ENCODE data around the gene KRTAP10-5.
"Not testable (repeated sequence)": the region's sequence is repeated elsewhere in the genome, so short reads cannot be mapped to it uniquely, and the experiment has no call there.

The KRTAP10-5 gene, protein sequence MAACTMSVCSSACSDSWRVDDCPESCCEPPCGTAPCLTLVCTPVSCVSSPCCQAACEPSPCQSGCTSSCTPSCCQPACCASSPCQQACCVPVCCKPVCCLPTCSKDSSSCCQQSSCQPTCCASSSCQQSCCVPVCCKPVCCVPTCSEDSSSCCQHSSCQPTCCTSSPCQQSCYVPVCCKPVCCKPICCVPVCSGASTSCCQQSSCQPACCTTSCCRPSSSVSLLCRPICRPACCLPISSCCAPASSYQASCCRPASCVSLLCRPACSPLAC

GRCh38 chr21:44580231-44580821, at the start of gene KRTAP10-5:
Gene KRTAP10-5 (minus strand): TSS chr21:44580604. CDS start chr21:44580578, 26 bp downstream.
- FAIRE-seq: not testable (repeated sequence)

DNA sequence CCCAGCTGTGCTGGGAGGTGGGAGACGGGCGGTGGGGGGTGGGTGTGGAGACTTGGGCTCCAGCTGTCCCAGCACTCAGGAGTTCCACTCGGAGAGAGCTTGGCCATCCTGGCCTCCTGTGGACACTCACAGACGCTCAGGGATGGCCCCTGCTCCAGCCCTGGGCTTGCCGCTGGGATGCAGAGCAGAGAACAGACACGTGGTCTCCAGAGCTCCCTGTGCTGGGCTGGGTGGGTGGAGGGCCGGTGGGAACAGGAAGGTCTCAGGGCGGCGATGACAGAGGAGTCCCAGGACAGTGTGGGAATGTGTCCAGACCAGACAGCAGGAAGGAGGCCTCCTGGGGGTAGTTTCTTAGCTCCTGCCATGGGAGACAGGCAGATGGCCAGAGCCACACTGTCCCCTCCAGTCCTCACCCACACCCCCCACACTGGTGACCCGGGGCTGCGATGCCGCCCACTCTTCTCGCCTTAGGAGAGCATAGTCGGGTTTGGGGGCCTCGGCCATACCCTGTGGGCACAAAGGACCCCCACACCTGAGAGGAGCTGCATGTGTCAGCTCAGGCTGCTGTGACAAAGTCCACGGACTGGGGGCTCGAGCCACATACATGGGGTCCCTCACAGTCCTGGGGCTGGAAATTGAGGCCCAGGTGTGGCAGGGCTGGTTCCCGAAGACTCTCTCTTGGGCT, 48.4 kb upstream of the KRTAP10-5 start:
- no peak for DNase-seq (ENCODE audit: low spot score)
- no peak for FAIRE-seq

More at GRCh38 chr21:44580231-44580821, at the start of gene KRTAP10-5:
- not testable (repeated sequence) for DNase-seq (ENCODE audit: low spot score)

DNA sequence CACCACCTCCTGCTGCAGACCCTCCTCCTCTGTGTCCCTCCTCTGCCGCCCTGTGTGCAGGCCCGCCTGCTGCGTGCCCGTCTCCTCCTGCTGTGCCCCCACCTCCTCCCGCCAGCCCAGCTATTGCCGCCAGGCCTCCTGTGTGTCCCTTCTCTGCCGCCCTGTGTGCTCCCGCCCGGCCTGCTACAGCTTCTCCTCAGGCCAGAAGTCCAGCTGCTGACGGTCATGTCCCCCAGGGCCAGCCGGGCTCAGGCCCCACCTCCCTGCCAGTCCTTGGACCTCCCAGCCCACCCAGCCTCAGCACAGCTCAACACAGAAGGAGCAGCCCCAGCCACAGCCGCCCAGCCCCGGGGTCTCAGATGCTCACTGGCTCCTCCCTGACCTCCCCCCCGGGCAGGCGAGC, 47.4 kb upstream of the KRTAP10-5 start:
- not testable (repeated sequence) for FAIRE-seq; DNase-seq (ENCODE audit: low spot score)

- DNase-seq (ENCODE audit: low spot score); FAIRE-seq: not testable (repeated sequence)
Measured at GRCh38 chr21:44627181-44627822, 46.9 kb upstream of the KRTAP10-5 start.

DNA sequence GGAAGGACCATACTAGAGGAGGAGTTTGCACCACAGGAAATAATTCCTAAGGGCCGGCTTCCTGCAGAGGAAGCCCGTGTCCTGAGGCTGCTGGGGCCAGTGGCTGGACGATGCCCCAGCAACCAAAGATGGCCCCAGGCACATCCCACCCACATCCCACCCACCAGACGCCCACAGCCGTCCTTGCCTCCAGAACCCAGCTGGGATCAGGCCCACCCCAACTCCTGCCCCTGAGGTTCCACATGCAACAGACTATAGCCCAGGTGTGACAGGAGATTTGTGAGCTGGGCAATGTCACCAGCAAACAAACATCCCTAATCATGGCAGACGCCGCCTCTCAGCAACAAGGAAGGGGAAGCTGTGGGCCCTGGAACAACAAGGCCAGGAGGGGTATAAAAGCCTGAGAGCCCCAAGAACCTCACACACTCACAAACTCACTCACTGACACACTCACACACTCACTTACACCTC, 46.3 kb upstream of the KRTAP10-5 start, which contains the start of gene KRTAP10-9:
TSS of gene KRTAP10-9 (plus strand) at position 421 of the 471 bp plus-strand sequence. CDS start 79 bp downstream, outside the sequence.
- FAIRE-seq (no peak), DNase-seq (ENCODE audit: low spot score) (no peak)

GRCh38 chr21:44626262-44626661, 45.9 kb upstream of the KRTAP10-5 start:
- no peak for FAIRE-seq
- DNase-seq (ENCODE audit: low spot score): no peak

DNA sequence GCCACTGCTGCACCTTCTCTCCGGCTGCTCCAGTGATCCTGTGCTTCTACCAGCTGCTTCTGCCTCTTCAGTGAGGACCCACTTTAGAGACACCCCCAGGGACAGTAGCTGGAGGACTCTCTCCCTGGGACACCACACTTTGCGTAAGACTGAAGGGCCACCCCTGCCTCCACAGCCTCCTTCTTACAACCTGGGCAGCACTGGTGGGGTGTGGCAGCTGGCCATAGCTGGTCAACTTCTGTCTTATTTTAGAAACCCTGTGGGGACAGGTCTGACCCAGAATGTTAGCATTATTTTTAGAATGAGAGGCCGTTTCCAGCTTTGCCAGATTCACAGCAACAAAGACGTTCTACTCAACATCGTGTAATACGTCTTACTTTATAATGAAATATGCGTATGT, 45.4 kb upstream of the KRTAP10-5 start:
- FAIRE-seq (no peak), DNase-seq (ENCODE audit: low spot score) (no peak)

GRCh38 chr21:44623575-44623974, 43.2 kb upstream of the KRTAP10-5 start:
- no peak for FAIRE-seq
- DNase-seq (ENCODE audit: low spot score): no peak

- FAIRE-seq (no peak), DNase-seq (ENCODE audit: low spot score) (no peak)
Measured at GRCh38 chr21:44619886-44620285, 39.5 kb upstream of the KRTAP10-5 start.

DNA sequence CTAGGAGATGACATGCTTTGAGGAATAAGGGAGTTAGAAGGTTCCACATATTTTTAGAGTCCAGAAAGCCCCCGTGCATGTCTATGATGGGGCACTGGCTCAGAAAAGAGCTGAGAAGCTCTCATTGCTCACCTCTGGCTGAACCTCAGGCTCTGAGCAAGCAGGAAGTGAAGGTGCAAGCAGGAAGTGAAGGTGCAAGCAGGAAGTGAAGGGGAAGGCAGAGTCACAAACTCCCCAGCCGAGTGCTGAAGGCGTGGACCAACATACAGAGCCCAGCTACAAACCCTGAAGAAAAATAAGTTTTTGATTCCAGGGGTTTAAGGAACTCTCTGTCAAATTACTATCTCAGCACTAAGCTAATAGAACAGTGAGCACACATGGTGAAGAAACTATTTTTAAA, 38.5 kb upstream of the KRTAP10-5 start:
- no peak for FAIRE-seq
- DNase-seq (ENCODE audit: low spot score): no peak

- DNase-seq (ENCODE audit: low spot score): no peak
- no peak for FAIRE-seq
Measured at GRCh38 chr21:44618504-44618903, 38.1 kb upstream of the KRTAP10-5 start.

- no peak for FAIRE-seq
Measured at GRCh38 chr21:44617071-44617501, 36.7 kb upstream of the KRTAP10-5 start.

DNA sequence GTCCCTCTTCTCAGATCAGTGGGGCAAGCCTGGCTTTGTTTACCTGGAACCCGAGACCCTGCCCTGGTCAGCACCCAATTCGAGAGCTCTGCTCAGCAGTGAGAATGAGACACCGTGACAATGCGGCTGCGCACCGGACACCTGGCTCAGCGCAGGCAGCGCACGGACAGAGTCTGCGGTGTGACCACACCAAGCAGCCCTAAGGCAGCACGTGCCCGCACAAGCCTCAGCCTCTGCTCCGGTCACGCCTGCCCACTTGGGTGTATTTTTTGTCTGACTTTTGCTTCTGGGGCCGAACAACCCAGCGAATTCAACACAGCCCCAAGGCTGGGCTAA, 36.2 kb upstream of the KRTAP10-5 start:
- FAIRE-seq: no peak
- no peak for DNase-seq (ENCODE audit: low spot score)

More at GRCh38 chr21:44617071-44617501, 36.7 kb upstream of the KRTAP10-5 start:
- no peak for DNase-seq (ENCODE audit: low spot score)

- DNase-seq (ENCODE audit: low spot score): no peak
- no peak for FAIRE-seq
Measured at GRCh38 chr21:44615911-44616590, 35.6 kb upstream of the KRTAP10-5 start.

GRCh38 chr21:44615466-44615865, 35.1 kb upstream of the KRTAP10-5 start:
- FAIRE-seq: no peak
- DNase-seq (ENCODE audit: low spot score): no peak

GRCh38 chr21:44614961-44615391, 34.6 kb upstream of the KRTAP10-5 start:
- DNase-seq (ENCODE audit: low spot score) (no peak), FAIRE-seq (no peak)

- FAIRE-seq: no peak
Measured at GRCh38 chr21:44614161-44614631, 33.8 kb upstream of the KRTAP10-5 start.

DNA sequence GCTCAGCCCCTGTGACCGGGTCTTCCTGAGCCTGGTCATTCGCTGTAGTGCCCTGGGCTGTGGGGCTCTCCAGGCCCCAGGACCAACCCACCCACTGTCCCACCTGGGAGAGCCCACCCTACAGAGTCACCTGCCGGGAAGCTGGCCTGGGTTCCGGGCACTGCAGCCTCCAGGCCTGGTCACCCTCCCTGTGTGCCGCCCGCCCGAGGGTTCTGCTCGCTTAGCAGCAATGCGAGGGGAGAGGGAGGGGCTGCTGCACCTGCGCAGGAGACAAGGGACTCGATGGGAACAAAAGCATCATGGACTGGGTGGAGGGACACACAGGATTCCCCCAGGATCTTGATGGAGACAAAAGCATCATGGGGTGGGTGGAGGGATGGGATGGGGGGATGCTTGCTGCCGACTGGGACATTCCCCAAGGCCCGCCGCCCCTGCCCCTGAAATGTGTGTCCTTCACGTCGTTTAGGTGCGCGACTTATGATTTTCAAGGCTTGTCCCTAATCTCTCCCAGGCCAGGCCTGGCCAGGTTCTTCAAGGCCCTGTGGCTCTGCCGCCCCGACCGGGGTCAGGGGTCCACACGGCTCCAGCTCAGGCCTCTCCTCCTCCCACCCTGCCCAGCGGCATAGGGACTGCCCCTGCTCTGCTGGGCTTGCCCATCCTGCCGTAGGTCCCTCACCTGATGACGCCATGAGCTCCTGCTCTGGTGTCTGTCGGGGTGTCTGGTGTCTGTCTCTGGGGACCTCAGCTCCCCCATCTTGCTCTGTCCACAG, 33.2 kb upstream of the KRTAP10-5 start:
- FAIRE-seq (no peak), DNase-seq (ENCODE audit: low spot score) (no peak)

More at GRCh38 chr21:44614161-44614631, 33.8 kb upstream of the KRTAP10-5 start:
- DNase-seq (ENCODE audit: low spot score): no peak

GRCh38 chr21:44612669-44613229, 32.3 kb upstream of the KRTAP10-5 start:
- no peak for DNase-seq (ENCODE audit: low spot score)
- FAIRE-seq: no peak

DNA sequence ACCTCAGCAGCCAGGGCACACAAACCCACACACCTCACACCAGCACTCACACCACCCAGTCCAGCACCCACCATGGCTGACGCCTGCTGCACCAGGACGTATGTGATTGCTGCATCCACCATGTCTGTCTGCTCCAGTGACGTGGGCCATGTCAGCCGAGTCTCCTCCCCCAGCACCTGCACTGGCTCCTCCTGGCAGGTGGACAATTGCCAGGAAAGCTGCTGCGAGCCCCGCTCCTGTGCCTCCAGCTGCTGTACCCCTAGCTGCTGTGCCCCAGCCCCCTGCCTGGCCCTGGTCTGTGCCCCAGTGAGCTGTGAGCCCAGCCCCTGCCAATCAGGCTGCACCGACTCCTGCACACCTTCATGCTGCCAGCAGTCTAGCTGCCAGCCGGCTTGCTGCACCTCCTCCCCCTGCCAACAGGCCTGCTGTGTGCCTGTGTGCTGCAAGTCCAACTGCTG, 31.7 kb upstream of the KRTAP10-5 start, which contains the start of gene KRTAP10-8:
TSS of gene KRTAP10-8 (plus strand) at position 51 of the 458 bp plus-strand sequence. CDS start at position 73, 22 bp downstream.
- no peak for DNase-seq (ENCODE audit: low spot score)
- no peak for FAIRE-seq

Data from RCC 7860 (cell line).